MCF 10A (cell line): Measurements from ENCODE around the gene SLC25A30. TPM values are rescaled to one million over a fixed set of nuclear protein-coding genes. Genes with fewer than 3 reads are reported as not detected.

Experiments
- BruUV-seq: library from RNA; stranded (reverse); fragments of 400-500 nt; replicated peaks from 2 replicates; lab custom pipeline; 2021; lab: Mats Ljungman, UMichigan
- CTCF ChIA-PET: fragments of 300-600 bp; sonication (Branson Sonifier 250); formaldehyde crosslinking; extraction: SDS; loops from one replicate; lab custom pipeline; 2021; ENCODE audit warnings: antibody characterized with exemption, inconsistent platforms; lab: Yijun Ruan, JAX
- POLR2A ChIA-PET: fragments of 300-600, 350-650 bp; sonication (Branson Sonifier 250); formaldehyde crosslinking; extraction: SDS; loops from one replicate; lab custom pipeline; 2020; ENCODE audit warnings: antibody characterized with exemption, inconsistent platforms; lab: Yijun Ruan, JAX
- DNase-seq: peaks from one replicate; pipeline ENCODE4 v3.0.0-alpha.2; 2018; ENCODE audit not compliant: unreplicated experiment
- H3K27ac Mint-ChIP-seq: one replicate; pipeline ENCODE4 v1.8.0; 2022; ENCODE audit warnings: mild to moderate bottlenecking, low read depth, mixed read lengths; ENCODE audit not compliant: unreplicated experiment
- H3K27me3 Mint-ChIP-seq: one replicate; pipeline ENCODE4 v1.8.0; 2022; ENCODE audit warnings: mixed read lengths; ENCODE audit not compliant: insufficient read depth, unreplicated experiment
- H3K36me3 Mint-ChIP-seq: one replicate; pipeline ENCODE4 v1.8.0; 2022; ENCODE audit warnings: mild to moderate bottlenecking, moderate library complexity, mixed read lengths; ENCODE audit not compliant: insufficient read depth, unreplicated experiment
- H3K4me1 Mint-ChIP-seq: one replicate; pipeline ENCODE4 v1.8.0; 2022; ENCODE audit warnings: mixed read lengths; ENCODE audit not compliant: insufficient read depth, unreplicated experiment
- H3K4me3 Mint-ChIP-seq: one replicate; pipeline ENCODE4 v1.8.0; 2022; ENCODE audit warnings: mild to moderate bottlenecking, moderate library complexity, mixed read lengths; ENCODE audit not compliant: unreplicated experiment
- H3K9me3 Mint-ChIP-seq: one replicate; pipeline ENCODE4 v1.8.0; 2022; ENCODE audit warnings: mixed read lengths; ENCODE audit not compliant: unreplicated experiment
- intact Hi-C: fragments of 100-400 bp; cut with micrococcal nuclease; formaldehyde crosslinking; loops from 2 replicates; pipeline ENCODE4 v1.14.1; 2022
- total RNA-seq: library from RNA; stranded (reverse); gene quantifications from 2 replicates; pipeline ENCODE4 v1.2.3, GENCODE V29; 2022
- TF ChIP-seq, protein P1 (sequence below): fragments of 200-600 bp; IDR thresholded peaks from one replicate; pipeline ENCODE4 v1.8.0; 2022; ENCODE audit warnings: antibody characterized with exemption, mild to moderate bottlenecking; ENCODE audit not compliant: unreplicated experiment

Gene SLC25A30
- total RNA-seq, 1 experiment from 2014 or later: 11.9 TPM

DNA sequence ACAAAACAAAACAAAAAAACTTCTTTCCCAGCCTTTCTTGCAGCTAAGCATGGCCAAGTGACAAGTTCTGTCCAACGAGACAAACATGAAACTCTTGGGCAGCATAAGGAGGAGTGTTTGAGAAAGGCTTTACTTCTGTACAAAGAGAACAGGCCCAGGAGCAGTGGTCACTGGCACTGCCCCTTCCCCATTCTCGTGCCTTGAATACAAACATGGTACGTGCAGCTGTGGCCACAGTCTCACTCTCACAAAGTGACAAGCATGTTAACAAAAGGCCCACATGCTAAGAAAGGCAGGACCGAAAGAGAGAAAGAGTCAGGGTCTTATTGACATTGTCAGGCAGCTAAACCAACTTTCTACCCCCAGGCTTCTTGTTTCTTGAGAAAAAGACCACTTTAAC, 19.8 kb upstream of the SLC25A30 start:
- Mint-ChIP-seq H3K9me3 (no peaks in the 10 kb centered on the region), H3K4me1 (peaks cover 25% of the 10 kb centered on the region), H3K4me3 (no peak overlapping the region), H3K27ac (no peak overlapping the region), H3K27me3 (no peaks in the 10 kb centered on the region), H3K36me3 (no peaks in the 10 kb centered on the region)
- TF ChIP-seq, protein P1, sequence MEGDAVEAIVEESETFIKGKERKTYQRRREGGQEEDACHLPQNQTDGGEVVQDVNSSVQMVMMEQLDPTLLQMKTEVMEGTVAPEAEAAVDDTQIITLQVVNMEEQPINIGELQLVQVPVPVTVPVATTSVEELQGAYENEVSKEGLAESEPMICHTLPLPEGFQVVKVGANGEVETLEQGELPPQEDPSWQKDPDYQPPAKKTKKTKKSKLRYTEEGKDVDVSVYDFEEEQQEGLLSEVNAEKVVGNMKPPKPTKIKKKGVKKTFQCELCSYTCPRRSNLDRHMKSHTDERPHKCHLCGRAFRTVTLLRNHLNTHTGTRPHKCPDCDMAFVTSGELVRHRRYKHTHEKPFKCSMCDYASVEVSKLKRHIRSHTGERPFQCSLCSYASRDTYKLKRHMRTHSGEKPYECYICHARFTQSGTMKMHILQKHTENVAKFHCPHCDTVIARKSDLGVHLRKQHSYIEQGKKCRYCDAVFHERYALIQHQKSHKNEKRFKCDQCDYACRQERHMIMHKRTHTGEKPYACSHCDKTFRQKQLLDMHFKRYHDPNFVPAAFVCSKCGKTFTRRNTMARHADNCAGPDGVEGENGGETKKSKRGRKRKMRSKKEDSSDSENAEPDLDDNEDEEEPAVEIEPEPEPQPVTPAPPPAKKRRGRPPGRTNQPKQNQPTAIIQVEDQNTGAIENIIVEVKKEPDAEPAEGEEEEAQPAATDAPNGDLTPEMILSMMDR: no peak
- BruUV-seq: no TSS peak
- DNase-seq: no peak
- intact Hi-C loops: no loop called here
- ChIA-PET CTCF (no interaction called here), POLR2A (interaction anchor here (0.7 kb wide), 1 partner anchor 21 kb away, joined by 3 read pairs; no protein-coding TSS in a partner anchor)

GRCh38 chr13:45436953-45437352, 18.8 kb upstream of the SLC25A30 start:
- TF ChIP-seq, protein P1: no peak
- intact Hi-C loops: no loop called here
- CTCF ChIA-PET: no interaction called here
- no peak for DNase-seq
- Mint-ChIP-seq H3K36me3 (no peaks in the 10 kb centered on the region), H3K27ac (no peak overlapping the region), H3K27me3 (no peaks in the 10 kb centered on the region), H3K9me3 (no peaks in the 10 kb centered on the region), H3K4me1 (peaks cover 24% of the 10 kb centered on the region), H3K4me3 (no peak overlapping the region)
- no TSS peak for BruUV-seq
- POLR2A ChIA-PET: interaction anchor here (0.7 kb wide), 1 partner anchor 22 kb away, joined by 3 read pairs; no protein-coding TSS in a partner anchor

- H3K36me3 Mint-ChIP-seq: no peaks in the 10 kb centered on the region
- no peaks in the 10 kb centered on the region for H3K9me3 Mint-ChIP-seq
- no peak for DNase-seq
- no peaks in the 10 kb centered on the region for H3K27me3 Mint-ChIP-seq
- intact Hi-C loops: no loop called here
- ChIA-PET CTCF (no interaction called here), POLR2A (interaction anchor here (1.2 kb wide), 1 partner anchor 28 kb away, joined by 3 read pairs; the partner anchor contains the start of gene COG3)
- BruUV-seq: no TSS peak
- H3K4me3 Mint-ChIP-seq: no peak overlapping the region
- TF ChIP-seq, protein P1: no peak
- H3K4me1 Mint-ChIP-seq: peaks cover 19% of the 10 kb centered on the region
- H3K27ac Mint-ChIP-seq: no peak overlapping the region
Measured at GRCh38 chr13:45436332-45436731, 18.2 kb upstream of the SLC25A30 start.

DNA sequence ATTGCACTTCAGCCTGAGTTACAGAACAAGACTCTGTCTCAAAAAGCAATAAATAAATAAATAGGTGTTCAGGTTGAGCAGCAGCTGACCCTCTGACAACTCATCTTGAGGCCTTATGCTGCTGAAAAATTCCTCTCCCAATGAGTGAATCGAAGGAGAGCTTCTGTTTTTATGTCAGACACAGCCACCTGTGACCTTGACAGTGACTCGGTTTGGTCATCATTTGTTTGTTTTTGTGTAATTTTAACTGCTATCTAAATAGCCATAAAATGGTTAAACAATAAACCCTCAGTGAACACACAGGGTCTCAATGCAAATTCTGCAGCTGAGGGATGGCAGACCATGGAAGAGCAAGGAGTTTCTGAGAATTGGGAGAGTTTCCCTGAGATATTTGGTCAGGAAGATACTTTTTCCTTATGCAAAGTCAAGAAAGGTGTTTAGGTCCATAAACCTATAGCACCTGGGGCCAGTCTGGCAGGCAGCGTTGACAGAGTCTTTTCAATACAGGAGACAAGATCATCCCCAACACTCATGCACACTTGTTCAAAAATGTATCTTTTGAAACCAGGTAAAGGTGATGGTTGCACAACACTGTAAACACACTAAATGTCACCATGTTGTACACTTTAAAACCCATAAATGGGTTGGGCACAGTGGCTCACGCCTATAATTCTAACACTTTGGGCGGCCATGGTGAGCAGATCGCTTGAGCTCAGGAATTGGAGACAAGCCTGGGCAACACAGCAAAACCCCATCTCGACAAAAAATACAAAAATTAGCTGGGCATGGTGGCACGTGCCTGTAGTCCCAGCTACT, 16.6 kb upstream of the SLC25A30 start:
- no peaks in the 10 kb centered on the region for H3K9me3 Mint-ChIP-seq
- H3K27ac Mint-ChIP-seq: no peak overlapping the region
- BruUV-seq: no TSS peak
- intact Hi-C loops: no loop called here
- no peak overlapping the region for H3K4me3 Mint-ChIP-seq
- H3K36me3 Mint-ChIP-seq: no peaks in the 10 kb centered on the region
- H3K4me1 Mint-ChIP-seq: peaks cover 6% of the 10 kb centered on the region
- ChIA-PET CTCF (interaction anchor here (0.5 kb wide), 1 partner anchor 125 kb away, joined by 3 read pairs; no protein-coding TSS in a partner anchor), POLR2A (interaction anchor here (1.2 kb wide), 2 partner anchors 16 to 30 kb away, joined by 3 read pairs; partner anchors contain the start of gene COG3)
- H3K27me3 Mint-ChIP-seq: no peaks in the 10 kb centered on the region
- DNase-seq: no peak
- TF ChIP-seq, protein P1: no peak
